ENCODE measurements around the gene MMAB. TPM values are rescaled to one million over a fixed set of nuclear protein-coding genes. Genes with fewer than 3 reads are reported as not detected.

Gene MMAB
- total and polyA plus RNA-seq, 10 of the 15 experiments (the other 5 are each of a cell fraction or from before 2014, with no cell fraction given), result 10.6 to 65.3 (median 45.2) TPM

DNA sequence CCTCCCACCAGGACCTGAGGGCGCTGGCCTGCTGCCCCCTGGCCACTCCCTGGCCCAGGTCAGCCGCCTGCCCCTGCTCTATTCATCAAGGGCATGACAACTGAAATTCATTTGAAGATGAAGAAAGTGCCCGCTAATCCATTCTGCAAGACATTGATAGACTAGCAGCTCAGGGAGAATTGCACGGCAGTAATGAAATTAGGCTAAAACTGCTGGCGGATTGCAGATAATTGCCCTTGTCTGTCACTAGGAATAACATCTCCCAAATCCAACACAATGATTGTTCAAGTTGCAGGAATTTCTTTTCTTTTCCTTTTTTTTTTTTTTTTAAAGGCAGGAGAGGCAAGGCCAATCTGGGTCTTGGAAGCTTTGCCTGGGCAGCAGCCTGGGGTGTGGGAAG, 44.8 kb upstream of the MMAB start:
- no peaks in the 10 kb centered on the region; the same call in 1 of the 2 replicates for H4K20me1 ChIP-seq (ENCODE audit: control insufficient read depth, insufficient read depth)
- no peak overlapping the region for H3K27ac ChIP-seq (ENCODE audit: control insufficient read depth, insufficient read depth)
- H3K9me3 ChIP-seq (replicated peaks; ENCODE audit: control insufficient read depth, insufficient read depth, low read length), result no peaks in the 10 kb centered on the region
- intact Hi-C loops (cut with micrococcal nuclease; ENCODE audit: unreplicated experiment) (no loop called here), in situ Hi-C loops (cut with MboI) (no loop called here)
- no peaks in the 10 kb centered on the region for H3K36me3 ChIP-seq (ENCODE audit: control insufficient read depth in 2 of 2, insufficient read depth in 2 of 2, low read length in 1 of 2)
- no peak overlapping the region for H3K9ac ChIP-seq (ENCODE audit: control insufficient read depth, insufficient read depth, low read length)
- TF ChIP-seq MTA3 (IDR thresholded peaks at IDR 0.05; ENCODE audit: borderline replicate concordance, low read length) (no peak), NBN (IDR thresholded peaks at IDR 0.05) (no peak), ZNF274 (IDR thresholded peaks at IDR 0.05; ENCODE audit: insufficient read depth, insufficient read length) (no peak)
- TF ChIP-seq, protein P1, sequence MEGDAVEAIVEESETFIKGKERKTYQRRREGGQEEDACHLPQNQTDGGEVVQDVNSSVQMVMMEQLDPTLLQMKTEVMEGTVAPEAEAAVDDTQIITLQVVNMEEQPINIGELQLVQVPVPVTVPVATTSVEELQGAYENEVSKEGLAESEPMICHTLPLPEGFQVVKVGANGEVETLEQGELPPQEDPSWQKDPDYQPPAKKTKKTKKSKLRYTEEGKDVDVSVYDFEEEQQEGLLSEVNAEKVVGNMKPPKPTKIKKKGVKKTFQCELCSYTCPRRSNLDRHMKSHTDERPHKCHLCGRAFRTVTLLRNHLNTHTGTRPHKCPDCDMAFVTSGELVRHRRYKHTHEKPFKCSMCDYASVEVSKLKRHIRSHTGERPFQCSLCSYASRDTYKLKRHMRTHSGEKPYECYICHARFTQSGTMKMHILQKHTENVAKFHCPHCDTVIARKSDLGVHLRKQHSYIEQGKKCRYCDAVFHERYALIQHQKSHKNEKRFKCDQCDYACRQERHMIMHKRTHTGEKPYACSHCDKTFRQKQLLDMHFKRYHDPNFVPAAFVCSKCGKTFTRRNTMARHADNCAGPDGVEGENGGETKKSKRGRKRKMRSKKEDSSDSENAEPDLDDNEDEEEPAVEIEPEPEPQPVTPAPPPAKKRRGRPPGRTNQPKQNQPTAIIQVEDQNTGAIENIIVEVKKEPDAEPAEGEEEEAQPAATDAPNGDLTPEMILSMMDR (IDR thresholded peaks at IDR 0.05 in 2 of 3, conservative IDR thresholded peaks at IDR 0.05 in 1 of 3; ENCODE audit: control insufficient read depth in 2 of 3, extremely low read depth in 1 of 3, insufficient read depth in 1 of 3, low read depth in 3 of 3, low read length in 3 of 3), result no peak
- peaks cover 7 to 9% of the 10 kb centered on the region in 2 experiments for H3K27me3 ChIP-seq (replicated peaks in 1 of 2; ENCODE audit: control insufficient read depth in 2 of 2, insufficient read depth in 2 of 2, low read length in 1 of 2)
- no peak overlapping the region for H2AFZ ChIP-seq (ENCODE audit: control insufficient read depth, low read depth, low read length)
- no TSS peak for BruUV-seq (replicated peaks)
- FAIRE-seq, result no peak
- POLR2A ChIA-PET, result no interaction called here
- no peak for DNase-seq (ENCODE audit: low read depth, low spot score)
- SMC1A ChIA-PET (ENCODE audit: uncharacterized antibody, unreplicated experiment), result no interaction called here
- no peaks in the 10 kb centered on the region for H3K4me1 ChIP-seq (ENCODE audit: control insufficient read depth, insufficient read depth, low read length)
- RAD21 ChIA-PET (ENCODE audit: unreplicated experiment), result no interaction called here
- 52% methylated on average over 5 of the region's 5 CpGs for WGBS (ENCODE audit: insufficient coverage, insufficient replicate concordance, low lambda C conversion rate, missing lambda C conversion rate)
- CTCF ChIA-PET, result interaction anchor here (0.9 kb wide), 1 partner anchor 21 kb away, joined by 3 read pairs; no protein-coding TSS in a partner anchor
- H3K4me3 ChIP-seq, result no peak overlapping the region
- ATAC-seq, result no peak
- H3K79me2 ChIP-seq (ENCODE audit: control insufficient read depth, insufficient read depth, low read length), result no peaks in the 10 kb centered on the region
- H3K4me2 ChIP-seq (ENCODE audit: control insufficient read depth, insufficient read depth), result no peak overlapping the region

DNA sequence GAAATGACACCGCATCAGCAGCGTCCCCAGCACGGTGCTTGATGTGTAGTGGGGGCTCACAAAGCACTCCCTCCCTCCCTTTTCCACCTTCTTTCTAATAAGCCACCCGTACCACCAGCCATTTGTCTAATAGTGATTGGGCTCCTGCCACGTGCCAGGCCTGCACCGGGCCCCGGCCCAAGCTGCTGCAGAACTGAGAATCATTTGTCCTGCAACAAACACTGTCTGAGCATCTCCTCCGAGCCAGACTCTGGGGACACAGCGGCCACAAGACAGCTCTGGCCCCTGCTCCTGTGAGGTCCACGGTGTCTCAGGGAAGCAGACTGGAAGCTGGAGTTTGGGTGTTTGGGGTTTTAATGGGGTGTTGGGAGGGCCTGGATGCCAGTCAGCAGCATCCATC, 44.2 kb upstream of the MMAB start:
- H3K27me3 ChIP-seq (replicated peaks in 1 of 2; ENCODE audit: control insufficient read depth in 2 of 2, insufficient read depth in 2 of 2, low read length in 1 of 2), result peaks cover 9% of the 10 kb centered on the region in 2 experiments
- WGBS (ENCODE audit: insufficient coverage, insufficient replicate concordance, low lambda C conversion rate, missing lambda C conversion rate), result 30% methylated on average over 10 of the region's 10 CpGs
- in situ Hi-C loops (cut with MboI) (no loop called here), intact Hi-C loops (cut with micrococcal nuclease; ENCODE audit: unreplicated experiment) (no loop called here)
- no peak for DNase-seq (ENCODE audit: low read depth, low spot score)
- no peak for FAIRE-seq
- H3K9ac ChIP-seq (ENCODE audit: control insufficient read depth, insufficient read depth, low read length), result no peak overlapping the region
- no peak overlapping the region for H3K4me2 ChIP-seq (ENCODE audit: control insufficient read depth, insufficient read depth)
- BruUV-seq (replicated peaks), result no TSS peak
- no peak overlapping the region for H3K4me3 ChIP-seq
- no peaks in the 10 kb centered on the region for H3K79me2 ChIP-seq (ENCODE audit: control insufficient read depth, insufficient read depth, low read length)
- H3K27ac ChIP-seq (ENCODE audit: control insufficient read depth, insufficient read depth), result no peak overlapping the region
- no peak for ATAC-seq
- POLR2A ChIA-PET, result no interaction called here
- CTCF ChIA-PET, result interaction anchor here (1.0 kb wide), 1 partner anchor 21 kb away, joined by 3 read pairs; no protein-coding TSS in a partner anchor
- SMC1A ChIA-PET (ENCODE audit: uncharacterized antibody, unreplicated experiment), result no interaction called here
- no peaks in the 10 kb centered on the region for H3K9me3 ChIP-seq (replicated peaks; ENCODE audit: control insufficient read depth, insufficient read depth, low read length)
- RAD21 ChIA-PET (ENCODE audit: unreplicated experiment), result no interaction called here
- no peaks in the 10 kb centered on the region for H3K4me1 ChIP-seq (ENCODE audit: control insufficient read depth, insufficient read depth, low read length)
- H2AFZ ChIP-seq (ENCODE audit: control insufficient read depth, low read depth, low read length), result no peak overlapping the region
- H3K36me3 ChIP-seq (ENCODE audit: control insufficient read depth in 2 of 2, insufficient read depth in 2 of 2, low read length in 1 of 2), result no peaks in the 10 kb centered on the region
- peaks cover 3% of the 10 kb centered on the region; the same call in 1 of the 2 replicates for H4K20me1 ChIP-seq (ENCODE audit: control insufficient read depth, insufficient read depth)
- TF ChIP-seq CHD4 (IDR thresholded peaks at IDR 0.05) (no peak), RFX5 (IDR thresholded peaks at IDR 0.05; ENCODE audit: low read depth, low read length) (no peak), RELA (IDR thresholded peaks at IDR 0.05; ENCODE audit: borderline replicate concordance, partially characterized antibody) (no peak), POLR2AphosphoS5 (IDR thresholded peaks at IDR 0.05; ENCODE audit: low read length) (no peak), DPF2 (IDR thresholded peaks at IDR 0.05) (no peak), POLR2AphosphoS2 (IDR thresholded peaks at IDR 0.05; ENCODE audit: low read depth, low read length) (no peak), NFXL1 (IDR thresholded peaks at IDR 0.05; ENCODE audit: borderline replicate concordance) (no peak), BCL11A (IDR thresholded peaks at IDR 0.05; ENCODE audit: low read depth, low read length) (no peak), SUZ12 (IDR thresholded peaks at IDR 0.05; ENCODE audit: unreplicated experiment) (no peak), BMI1 (IDR thresholded peaks at IDR 0.05; ENCODE audit: borderline replicate concordance) (no peak), MEF2A (IDR thresholded peaks at IDR 0.05; ENCODE audit: insufficient read depth, low read depth, low read length) (no peak), RAD21 (IDR thresholded peaks at IDR 0.05; ENCODE audit: insufficient read depth, low read depth, low read length) (no peak), SRF (IDR thresholded peaks at IDR 0.05; ENCODE audit: low read depth in 2 of 2, low read length in 2 of 2) (no peak), CBX3 (IDR thresholded peaks at IDR 0.05; ENCODE audit: borderline replicate concordance, low read depth) (no peak), ESRRA (IDR thresholded peaks at IDR 0.05; ENCODE audit: low read length) (no peak), SIN3A (IDR thresholded peaks at IDR 0.05; ENCODE audit: low read depth, low read length) (no peak), NR2F1 (conservative IDR thresholded peaks at IDR 0.05) (no peak)

Data from GM12878 (cell line).